GM23338 (cell line): Measurements from ENCODE around the gene OLR1. TPM values are rescaled to one million over a fixed set of nuclear protein-coding genes. Genes with fewer than 3 reads are reported as not detected.

Experiments
- ATAC-seq: fragments of 200-7000 bp; cut with Tn5 transposase; 3 replicates; pipeline ENCODE4 v1.9.1; 2020
- DNase-seq: peaks from one replicate; pipeline ENCODE4 v3.0.0-alpha.2; 2015; ENCODE audit warnings: low spot score
- H2AFZ ChIP-seq: fragments of 200-600 bp; sonication (generic); 2 replicates; pipeline ENCODE4 v1.8.0; 2016; ENCODE audit warnings: antibody characterized with exemption, mild to moderate bottlenecking, moderate library complexity
- H3F3A ChIP-seq: fragments of 200-600 bp; sonication (generic); replicated peaks from 2 replicates; pipeline ENCODE4 v1.8.0; 2017; ENCODE audit warnings: antibody characterized with exemption, mixed run types, low read depth
- H3K27ac ChIP-seq: fragments of 200-600 bp; sonication (generic); 2 replicates; pipeline ENCODE4 v1.6.1; 2016; ENCODE audit warnings: low read depth
- H3K27me3 ChIP-seq: fragments of 200-600 bp; sonication (generic); 2 replicates; pipeline ENCODE4 v1.8.0; 2016; ENCODE audit warnings: mild to moderate bottlenecking, mixed run types, moderate library complexity; ENCODE audit not compliant: insufficient read depth
- H3K36me3 ChIP-seq: fragments of 200-600 bp; sonication (generic); 2 replicates; pipeline ENCODE4 v1.8.0; 2016; ENCODE audit warnings: mild to moderate bottlenecking; ENCODE audit not compliant: insufficient read depth
- H3K4me1 ChIP-seq: fragments of 200-600 bp; sonication (generic); 2 replicates; pipeline ENCODE4 v1.8.0; 2016; ENCODE audit warnings: mild to moderate bottlenecking, moderate library complexity; ENCODE audit not compliant: insufficient read depth
- H3K4me2 ChIP-seq: fragments of 200-600 bp; sonication (generic); 2 replicates; pipeline ENCODE4 v1.7.1; 2017; ENCODE audit warnings: mixed run types
- H3K4me3 ChIP-seq: fragments of 200-600 bp; sonication (generic); 2 replicates; pipeline ENCODE4 v1.6.1; 2016; ENCODE audit warnings: mixed run types
- H3K79me2 ChIP-seq: fragments of 200-600 bp; sonication (generic); replicated peaks from 2 replicates; pipeline ENCODE4 v1.8.0; 2017; ENCODE audit warnings: mild to moderate bottlenecking; ENCODE audit not compliant: insufficient read depth
- H3K9me2 ChIP-seq: fragments of 200-600 bp; sonication (generic); 2 replicates; pipeline ENCODE4 v1.8.0; 2017; ENCODE audit not compliant: insufficient read depth
- H4K20me1 ChIP-seq: fragments of 200-600 bp; sonication (generic); replicated peaks from 2 replicates; pipeline ENCODE4 v1.8.0; 2017; ENCODE audit warnings: mild to moderate bottlenecking; ENCODE audit not compliant: insufficient read depth
- H3K27ac Mint-ChIP-seq: 2 replicates; pipeline ENCODE4 v1.8.0; 2020; ENCODE audit warnings: inconsistent platforms, mild to moderate bottlenecking, moderate library complexity, mixed read lengths
- H3K27me3 Mint-ChIP-seq: 3 replicates; pipeline ENCODE4 v1.8.0; 2022; ENCODE audit warnings: low read depth, mild to moderate bottlenecking, moderate library complexity, mixed read lengths, inconsistent platforms; ENCODE audit not compliant: insufficient read depth, poor library complexity
- H3K36me3 Mint-ChIP-seq: 3 replicates; pipeline ENCODE4 v1.8.0; 2021; ENCODE audit warnings: low read depth, mild to moderate bottlenecking, inconsistent platforms, moderate library complexity, mixed read lengths
- H3K4me1 Mint-ChIP-seq: 3 replicates; pipeline ENCODE4 v1.8.0; 2020; ENCODE audit warnings: mild to moderate bottlenecking, inconsistent platforms, mixed read lengths
- H3K4me3 Mint-ChIP-seq: 3 replicates; pipeline ENCODE4 v1.8.0; 2021; ENCODE audit warnings: moderate library complexity, mild to moderate bottlenecking, inconsistent platforms, mixed read lengths
- H3K9me3 Mint-ChIP-seq: 3 replicates; pipeline ENCODE4 v1.8.0; 2020; ENCODE audit warnings: moderate library complexity, mild to moderate bottlenecking, inconsistent platforms, mixed read lengths
- CTCF ChIP-seq, 2 experiments: fragments of 200-600 bp in 1 of 2; sonication (generic) in 1 of 2; conservative IDR thresholded peaks; 2 replicates each; pipeline versions ENCODE4 v1.5.1 to v1.6.1; 2016 to 2017; ENCODE audit warnings: antibody characterized with exemption in 2 of 2, low read depth in 2 of 2, mild to moderate bottlenecking in 2 of 2, moderate library complexity in 1 of 2
- EZH2 ChIP-seq: fragments of 200-600 bp; sonication (generic); IDR thresholded peaks from one replicate; pipeline ENCODE4 v1.8.0; 2017; ENCODE audit warnings: antibody characterized with exemption, mild to moderate bottlenecking, low read depth; ENCODE audit not compliant: unreplicated experiment
- NANOG ChIP-seq: IDR thresholded peaks from 2 replicates; pipeline ENCODE4 v1.6.1; 2016; ENCODE audit warnings: antibody characterized with exemption, borderline replicate concordance
- REST ChIP-seq: IDR thresholded peaks from one replicate; pipeline ENCODE4 v1.6.1; 2018; ENCODE audit warnings: antibody characterized with exemption; ENCODE audit not compliant: unreplicated experiment
- ZNF331 ChIP-seq: fragments of 250-450 bp; sonication (Bioruptor Pico); IDR thresholded peaks from 2 replicates; pipeline ENCODE4 v1.5.0; 2020; ENCODE audit warnings: low read depth, mild to moderate bottlenecking, moderate library complexity
- polyA plus RNA-seq: library from polyadenylated mRNA; unstranded; fragments of >200 nt; fragmentation: Nextera tagmentation; extraction: Ambion mirVana; gene quantifications from 2 replicates; pipeline ENCODE4 v1.2.1, GENCODE V29; 2016
- total RNA-seq: library from RNA; depleted of rRNA; stranded (reverse); fragments of >200 nt; shearing (Covaris generic); gene quantifications from 2 replicates; pipeline ENCODE4 v1.2.3, GENCODE V29; 2014

Gene OLR1
- total and polyA plus RNA-seq, 2 experiments from 2014 or later: not detected

GRCh38 chr12:10128687-10129086 lies 43.2 kb downstream of the OLR1 start:
- Mint-ChIP-seq H3K4me3 (no peak overlapping the region), H3K4me1 (peaks cover 34% of the 10 kb centered on the region), H3K27me3 (no peaks in the 10 kb centered on the region), H3K27ac (peak overlapping the region; percentile 5; the same call in 1 of the 2 replicates), H3K9me3 (no peaks in the 10 kb centered on the region), H3K36me3 (no peaks in the 10 kb centered on the region)
- Histone ChIP-seq H4K20me1 (no peaks in the 10 kb centered on the region), H3K4me1 (peaks cover 39% of the 10 kb centered on the region), H3K27ac (no peak overlapping the region), H2AFZ (no peak overlapping the region), H3K4me2 (no peak overlapping the region), H3K9me2 (no peaks in the 10 kb centered on the region), H3K4me3 (no peak overlapping the region), H3F3A (no peaks in the 10 kb centered on the region), H3K79me2 (no peaks in the 10 kb centered on the region), H3K27me3 (no peaks in the 10 kb centered on the region), H3K36me3 (no peaks in the 10 kb centered on the region)
- ATAC-seq (no peak), DNase-seq (no peak)
- no peak for TF ChIP-seq ZNF331 (CRISPR knock-in tag)
- TF ChIP-seq CTCF (conservative IDR thresholded peaks at IDR 0.05; ENCODE audit: low read depth in 2 of 2): no peak
- no peak for TF ChIP-seq NANOG
- no peak for TF ChIP-seq REST
- no peak for TF ChIP-seq EZH2

- peaks cover 16% of the 10 kb centered on the region for H3K4me1 ChIP-seq
- Mint-ChIP-seq H3K27ac (no peak overlapping the region), H3K9me3 (no peaks in the 10 kb centered on the region), H3K4me1 (peaks cover 18% of the 10 kb centered on the region), H3K27me3 (no peaks in the 10 kb centered on the region), H3K36me3 (no peaks in the 10 kb centered on the region), H3K4me3 (no peak overlapping the region)
- no peaks in the 10 kb centered on the region for H3K9me2 ChIP-seq
- H2AFZ ChIP-seq: no peak overlapping the region
- no peak overlapping the region for H3K4me2 ChIP-seq
- no peak overlapping the region for H3K27ac ChIP-seq
- H3K27me3 ChIP-seq: no peaks in the 10 kb centered on the region
- no peak for TF ChIP-seq EZH2
- H4K20me1 ChIP-seq: no peaks in the 10 kb centered on the region
- H3F3A ChIP-seq: no peaks in the 10 kb centered on the region
- no peaks in the 10 kb centered on the region for H3K36me3 ChIP-seq
- ATAC-seq (no peak), DNase-seq (no peak)
- no peaks in the 10 kb centered on the region for H3K79me2 ChIP-seq
- H3K4me3 ChIP-seq: no peak overlapping the region
Measured at GRCh38 chr12:10126413-10126812, 45.5 kb downstream of the OLR1 start.
